Colon (tissue), 2 donors: ENCODE results near the gene ZGPAT.
"Not testable (repeated sequence)": the region's sequence is repeated elsewhere in the genome, so short reads cannot be mapped to it uniquely, and the experiment has no call there.

Experiments used
- FAIRE-seq: peaks from 2 replicates; lab custom pipeline; 2012; peaks lifted over from hg19 to GRCh38; lab: Jason Lieb, UNC
- donor health status: control.
- donor health status: control.

Gene ZGPAT

GRCh38 chr20:63703471-63703975 is 4.3 kb upstream of the ZGPAT start:
- no peak for FAIRE-seq

DNA sequence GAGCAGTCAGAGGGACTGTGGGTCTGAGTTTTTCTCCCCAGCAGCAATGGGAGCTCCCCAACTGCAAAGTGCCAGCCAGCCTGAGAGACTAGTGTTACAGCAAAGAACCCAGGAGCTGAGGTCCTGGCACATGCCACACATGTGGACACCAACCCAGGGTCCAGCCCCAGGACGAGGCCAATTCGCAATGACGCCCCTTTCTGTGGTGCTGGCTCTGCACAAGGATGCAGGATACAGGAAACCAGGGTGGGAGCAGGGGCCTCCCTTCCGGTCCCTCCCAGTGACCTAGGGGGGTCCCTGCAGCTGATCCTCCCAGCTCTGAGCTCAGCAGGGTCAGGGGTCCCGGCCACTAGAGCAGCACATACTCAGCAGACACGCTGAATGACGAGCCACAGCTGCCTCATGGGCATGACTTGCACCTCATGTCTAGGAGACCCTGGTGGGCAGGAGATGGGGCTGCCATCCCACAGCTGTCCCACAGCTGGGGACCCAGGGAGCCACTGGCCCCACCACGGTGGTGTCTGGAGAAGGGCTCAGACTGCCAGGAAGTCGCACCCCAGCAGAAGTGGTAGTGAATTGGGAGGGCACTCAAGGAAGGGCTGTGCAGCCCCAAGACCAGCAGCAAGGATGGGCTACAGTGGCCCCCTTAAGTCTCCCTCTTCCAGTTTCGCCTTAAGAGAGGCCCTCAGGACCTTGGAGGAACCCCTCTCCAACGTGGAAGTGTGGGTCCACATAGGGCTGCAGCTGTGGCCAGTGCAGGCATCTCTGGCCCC is 3.7 kb upstream of the ZGPAT start:
- no peak for FAIRE-seq

GRCh38 chr20:63704749-63705117 is 3.1 kb upstream of the ZGPAT start:
- no peak for FAIRE-seq

DNA sequence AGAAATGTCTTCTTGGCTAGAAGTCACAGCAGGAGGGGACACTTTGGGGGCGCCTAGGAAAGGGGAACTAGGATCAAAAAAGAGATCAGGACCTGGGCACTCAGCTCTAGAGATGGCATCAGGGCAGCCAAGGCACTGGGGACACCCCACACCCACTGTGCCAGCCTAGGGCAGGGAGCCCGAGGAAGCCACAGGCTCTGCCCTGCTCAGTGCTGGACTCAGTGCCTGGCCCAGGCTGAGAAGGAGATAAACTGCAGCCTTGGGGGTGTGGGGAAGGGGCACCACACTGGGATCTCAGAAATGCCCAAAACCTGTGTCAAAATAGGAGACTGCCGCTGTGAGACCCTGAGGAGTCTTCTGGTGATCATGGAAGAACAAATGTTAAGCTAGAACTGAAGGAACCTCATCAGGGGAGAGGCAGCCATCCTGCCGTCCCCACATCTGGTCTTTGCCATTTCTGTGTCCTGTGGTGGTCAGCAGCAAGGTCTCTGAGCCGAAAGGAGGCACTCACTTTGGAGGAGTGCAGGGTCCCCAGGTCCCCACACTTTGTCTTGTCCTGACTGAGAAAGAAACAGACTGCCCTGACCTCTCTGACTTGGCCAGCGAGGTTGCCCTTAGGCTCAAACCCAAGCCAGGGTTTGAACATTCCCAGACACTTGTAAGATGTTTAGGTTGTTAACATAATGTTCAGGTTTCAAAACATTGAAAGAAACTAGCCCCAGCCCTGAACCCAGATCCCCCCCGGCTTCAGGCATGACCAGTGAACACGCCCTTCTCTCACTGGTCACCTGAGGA is 2.4 kb upstream of the ZGPAT start:
- no peak for FAIRE-seq

- FAIRE-seq, result no peak
Observed at GRCh38 chr20:63706027-63706695, 1.7 kb upstream of the ZGPAT start.

GRCh38 chr20:63706852-63707557 is 834 bp upstream of the ZGPAT start:
- no peak for FAIRE-seq

GRCh38 chr20:63708301-63709148 is 686 bp downstream of the ZGPAT start:
- FAIRE-seq, result no peak

- no peak for FAIRE-seq
Observed at GRCh38 chr20:63709149-63709527, 1.3 kb downstream of the ZGPAT start.

GRCh38 chr20:63711085-63711645 is 3.3 kb downstream of the ZGPAT start:
- no peak for FAIRE-seq

- no peak for FAIRE-seq
Observed at GRCh38 chr20:63712191-63712590, 4.4 kb downstream of the ZGPAT start.

DNA sequence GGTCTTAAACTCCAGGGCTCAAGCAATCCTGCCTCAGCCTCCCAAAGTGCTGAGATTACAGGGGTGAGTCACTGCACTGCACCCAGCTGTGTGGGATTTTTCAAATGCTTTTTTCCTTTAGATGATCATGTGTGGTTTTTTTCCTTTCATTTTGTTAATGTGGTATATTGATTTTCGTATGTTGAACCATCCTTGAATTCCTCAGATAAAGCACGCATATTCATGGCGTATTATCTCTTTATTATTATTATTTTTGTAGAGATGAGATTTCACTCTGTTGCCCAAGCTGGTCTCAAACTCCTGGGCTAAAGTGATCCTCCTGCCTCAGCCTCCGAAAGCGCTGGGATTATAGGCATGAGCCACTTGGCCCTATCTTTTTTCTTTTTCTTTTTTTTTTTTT is 7.0 kb downstream of the ZGPAT start:
- no peak for FAIRE-seq

DNA sequence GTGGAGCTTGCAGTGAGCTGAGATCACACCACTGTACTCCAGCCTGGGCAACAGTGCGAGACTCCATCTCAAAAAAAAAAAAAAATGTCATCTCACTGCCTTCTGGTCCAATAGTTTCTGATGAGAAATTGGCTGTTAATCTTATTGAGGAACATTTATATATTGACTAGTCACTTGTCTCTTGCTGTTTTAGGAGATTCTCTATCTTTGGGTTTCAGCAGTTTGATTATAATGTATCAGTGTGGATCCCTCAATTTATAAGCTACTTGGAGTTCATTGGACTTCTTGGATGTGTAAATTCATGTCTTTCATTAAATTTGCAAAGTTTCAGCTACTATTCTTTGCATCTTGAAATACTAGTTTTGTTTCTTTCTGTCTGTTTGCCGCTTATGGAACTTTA is 11.2 kb downstream of the ZGPAT start:
- no peak for FAIRE-seq

- FAIRE-seq, result not testable (repeated sequence)
Observed at GRCh38 chr20:63722967-63723622, 15.3 kb downstream of the ZGPAT start.

GRCh38 chr20:63730189-63730733 is 22.4 kb downstream of the ZGPAT start:
- not testable (repeated sequence) for FAIRE-seq

DNA sequence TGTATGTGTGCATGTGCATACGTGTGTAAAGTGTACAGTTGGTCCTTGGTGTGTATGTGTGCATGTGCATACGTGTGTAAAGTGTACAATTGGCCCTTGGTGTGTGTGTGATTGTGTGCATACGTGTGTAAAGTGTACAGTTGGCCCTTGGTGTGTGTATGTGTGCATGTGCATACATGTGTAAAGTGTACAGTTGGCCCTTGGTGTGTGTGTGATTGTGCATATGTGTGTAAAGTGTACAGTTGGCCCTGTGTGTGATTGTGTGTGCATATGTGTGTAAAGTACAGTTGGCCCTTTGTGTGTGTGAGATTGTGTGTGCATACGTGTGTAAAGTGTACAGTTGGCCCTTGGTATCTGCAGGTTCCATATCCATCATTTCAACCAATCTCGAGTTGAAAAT is 23.6 kb downstream of the ZGPAT start:
- no peak for FAIRE-seq

- no peak for FAIRE-seq
Observed at GRCh38 chr20:63732118-63733095, 24.6 kb downstream of the ZGPAT start.

GRCh38 chr20:63733117-63733516 is 25.3 kb downstream of the ZGPAT start:
- FAIRE-seq, result no peak

- no peak for FAIRE-seq
Observed at GRCh38 chr20:63733579-63734081, 25.8 kb downstream of the ZGPAT start.
